GM12878 (cell line): ENCODE data around the gene PLA2G3. TPM values are rescaled to one million over a fixed set of nuclear protein-coding genes. Genes with fewer than 3 reads are reported as not detected.

Source experiments
- ATAC-seq: fragments of 200-7000 bp; cut with Tn5 transposase; 3 replicates; pipeline ENCODE4 v1.9.1; 2020; ENCODE audit warnings: mild to moderate bottlenecking, moderate library complexity
- BruUV-seq: library from RNA; stranded (reverse); fragments of 400-500 nt; replicated peaks from 2 replicates; lab custom pipeline; 2021; lab: Mats Ljungman, UMichigan
- CTCF ChIA-PET: fragments of 300-600 bp; sonication (Branson Sonifier 250); formaldehyde crosslinking; extraction: SDS; loops from one replicate; lab custom pipeline; 2021; ENCODE audit warnings: inconsistent platforms; lab: Yijun Ruan, JAX
- POLR2A ChIA-PET: fragments of 350-600 bp; formaldehyde crosslinking; extraction: SDS; loops from one replicate; lab custom pipeline; 2021; ENCODE audit warnings: inconsistent platforms; lab: Charles Lee
- RAD21 ChIA-PET: fragments of 300-600 bp; sonication (Branson Sonifier 250); formaldehyde crosslinking; loops from one replicate; lab custom pipeline; 2023; ENCODE audit warnings: antibody characterized with exemption; ENCODE audit not compliant: unreplicated experiment; lab: Charles Lee
- SMC1A ChIA-PET: fragments of 300-600 bp; sonication (Branson Sonifier 250); formaldehyde crosslinking; loops from one replicate; lab custom pipeline; 2023; ENCODE audit not compliant: unreplicated experiment, uncharacterized antibody; lab: Charles Lee
- DNase-seq: peaks from one replicate; pipeline ENCODE4 v3.0.0-alpha.2; 2011; ENCODE audit warnings: low read depth, low spot score
- FAIRE-seq: peaks from 3 replicates; lab custom pipeline; 2011; peaks lifted over from hg19 to GRCh38; lab: Jason Lieb, UNC
- H2AFZ ChIP-seq: 2 replicates; pipeline ENCODE4 v1.6.0; 2011; ENCODE audit warnings: low read depth, low read length, control low read depth; ENCODE audit not compliant: control insufficient read depth
- H3K27ac ChIP-seq: 2 replicates; pipeline ENCODE4 v1.5.1; 2011; ENCODE audit warnings: control low read depth; ENCODE audit not compliant: control insufficient read depth, insufficient read depth
- H3K27me3 ChIP-seq, 2 experiments: replicated peaks in 1 of 2; 2 replicates each; pipeline versions ENCODE4 v1.6.0 to v1.6.1; 2011; ENCODE audit warnings: low read length in 1 of 2; ENCODE audit not compliant: control insufficient read depth in 2 of 2, insufficient read depth in 2 of 2
- H3K36me3 ChIP-seq, 2 experiments: 2 replicates each; pipeline ENCODE4 v1.5.1; 2011; ENCODE audit warnings: low read length in 1 of 2; ENCODE audit not compliant: control insufficient read depth in 2 of 2, insufficient read depth in 2 of 2
- H3K4me1 ChIP-seq: 2 replicates; pipeline ENCODE4 v1.6.1; 2011; ENCODE audit warnings: mild to moderate bottlenecking, low read length, moderate library complexity, mixed read lengths; ENCODE audit not compliant: control insufficient read depth, insufficient read depth
- H3K4me2 ChIP-seq: 2 replicates; pipeline ENCODE4 v1.6.0; 2011; ENCODE audit warnings: control low read depth; ENCODE audit not compliant: control insufficient read depth, insufficient read depth
- H3K4me3 ChIP-seq: fragments of 200-600 bp; sonication (generic); 2 replicates; pipeline ENCODE4 v1.5.1; 2016
- H3K79me2 ChIP-seq: 2 replicates; pipeline ENCODE4 v1.6.0; 2011; ENCODE audit warnings: low read length; ENCODE audit not compliant: control insufficient read depth, insufficient read depth
- H3K9ac ChIP-seq: 2 replicates; pipeline ENCODE4 v1.8.0; 2011; ENCODE audit warnings: low read length, control low read depth, mixed read lengths; ENCODE audit not compliant: control insufficient read depth, insufficient read depth
- H3K9me3 ChIP-seq: replicated peaks from 3 replicates; pipeline ENCODE4 v1.5.1; 2011; ENCODE audit warnings: mild to moderate bottlenecking, low read length; ENCODE audit not compliant: control insufficient read depth, insufficient read depth
- H4K20me1 ChIP-seq: 2 replicates; pipeline ENCODE4 v1.6.0; 2011; ENCODE audit not compliant: control insufficient read depth, insufficient read depth
- EGR1 ChIP-seq, 2 experiments: IDR thresholded peaks; 1 replicate in 1 of 2; 2 replicates in 1 of 2; pipeline ENCODE4 v1.6.1; 2011 to 2012; ENCODE audit warnings: low read depth in 2 of 2, low read length in 2 of 2, borderline replicate concordance in 1 of 2, mild to moderate bottlenecking in 1 of 2, moderate library complexity in 1 of 2
- GABPA ChIP-seq: IDR thresholded peaks from 2 replicates; pipeline ENCODE4 v1.6.1; 2014; ENCODE audit warnings: antibody characterized with exemption, low read depth, mild to moderate bottlenecking, inconsistent platforms
- HDGF ChIP-seq: fragments of 450-650 bp; IDR thresholded peaks from 2 replicates; pipeline ENCODE4 v1.6.1; 2016; ENCODE audit warnings: antibody characterized with exemption
- JUNB ChIP-seq: IDR thresholded peaks from 2 replicates; pipeline ENCODE4 v1.6.1; 2016; ENCODE audit warnings: antibody characterized with exemption, mild to moderate bottlenecking
- NRF1 ChIP-seq: conservative IDR thresholded peaks from 2 replicates; pipeline ENCODE4 v1.6.1; 2011; ENCODE audit warnings: mild to moderate bottlenecking, low read depth, low read length, improper control_type of control experiment
- SMAD5 ChIP-seq: IDR thresholded peaks from 2 replicates; pipeline ENCODE4 v1.6.1; 2016; ENCODE audit warnings: antibody characterized with exemption, low read depth
- SRF ChIP-seq, 2 experiments: IDR thresholded peaks; 2 replicates each; pipeline ENCODE4 v1.6.1; 2011; ENCODE audit warnings: low read depth in 2 of 2, low read length in 2 of 2, mild to moderate bottlenecking in 1 of 2, moderate library complexity in 1 of 2
- STAT1 ChIP-seq: fragments of 450-650 bp; conservative IDR thresholded peaks from 2 replicates; pipeline ENCODE4 v1.6.1; 2014; ENCODE audit warnings: antibody characterized with exemption, mild to moderate bottlenecking
- YBX1 ChIP-seq: fragments of 450-650 bp; IDR thresholded peaks from 2 replicates; pipeline ENCODE4 v1.6.1; 2016; ENCODE audit warnings: antibody characterized with exemption
- YY1 ChIP-seq: IDR thresholded peaks from 2 replicates; pipeline ENCODE4 v1.6.1; 2011; ENCODE audit warnings: low read depth, mild to moderate bottlenecking, low read length
- ZBTB11 ChIP-seq: fragments of 450-650 bp; formaldehyde crosslinking; IDR thresholded peaks from 2 replicates; pipeline ENCODE4 v1.5.0; 2022; ENCODE audit warnings: mild to moderate bottlenecking, missing genetic modification characterization
- WGBS: methylation state at CpG from one replicate; pipeline ENCODE4 v1.1.6; 2016; ENCODE audit warnings: low lambda C conversion rate; ENCODE audit not compliant: insufficient replicate concordance, insufficient coverage; ENCODE audit errors: missing lambda C conversion rate; 5-methylcytosine and 5-hydroxymethylcytosine counted together
- in situ Hi-C: fragments of 300-500 bp; cut with MboI; formaldehyde crosslinking; loops from 9 replicates; pipeline ENCODE4 v1.14.3; 2018; ENCODE audit warnings: mixed read lengths
- intact Hi-C: fragments of 100-400 bp; cut with micrococcal nuclease; formaldehyde crosslinking; loops from one replicate; pipeline ENCODE4 v1.14.2; 2022; ENCODE audit not compliant: unreplicated experiment
- polyA plus RNA-seq, 11 experiments: library from polyadenylated mRNA; depleted of rRNA in 4 of 11; unstranded in 6 of 11; stranded (reverse) in 5 of 11; fragments of >200 nt; fragmentation: Nextera tagmentation in 4 of 11; fragmentation: Illumina TruSeq in 1 of 11; extraction: Ambion mirVana in 4 of 11; extraction: Trizol in 1 of 11; gene quantifications; 1 replicate in 1 of 11; 2 replicates in 10 of 11; pipeline versions ENCODE4 v1.2.1 to v1.2.3, GENCODE V29; 2011 to 2016; ENCODE audit warnings: inconsistent platforms in 2 of 11, missing spikeins in 2 of 11, low read depth in 1 of 11
- total RNA-seq, 4 experiments: library from RNA; depleted of rRNA in 3 of 4; stranded (reverse); fragments of >200 nt in 3 of 4; fragmentation: Illumina TruSeq in 1 of 4; extraction: Trizol in 1 of 4; gene quantifications; 2 replicates each; pipeline versions ENCODE4 v1.2.1 to v1.2.3, GENCODE V29; 2013 to 2021
- TF ChIP-seq, protein P1 (sequence below): IDR thresholded peaks from 2 replicates; pipeline ENCODE4 v1.6.1; 2012; ENCODE audit warnings: mild to moderate bottlenecking, low read depth, low read length
- TF ChIP-seq, protein P2 (sequence below): IDR thresholded peaks from 2 replicates; pipeline ENCODE4 v1.6.1; 2011; ENCODE audit warnings: borderline replicate concordance, low read depth, mild to moderate bottlenecking, moderate library complexity, mixed read lengths, low read length; ENCODE audit not compliant: insufficient read depth; ENCODE audit errors: extremely low read length
- TF ChIP-seq, protein P3 (sequence below): fragments of 450-650 bp; IDR thresholded peaks from 2 replicates; pipeline ENCODE4 v1.6.1; 2017; ENCODE audit warnings: mild to moderate bottlenecking, low read depth, inconsistent platforms; ENCODE audit not compliant: poor library complexity, severe bottlenecking

The PLA2G3 gene
- total and polyA plus RNA-seq, 10 of the 15 experiments (the other 5 are each of a cell fraction or from before 2014, with no cell fraction given): 0.04 TPM; not detected in 9

GRCh38 chr22:31085928-31086327, 54.4 kb downstream of the PLA2G3 start:
- intact Hi-C loops: loop anchor here (5.0 to 10.0 kb wide), 3 partner anchors 209 to 451 kb away; partner anchors contain the start of genes PIK3IP1 and SLC35E4
- ChIA-PET SMC1A (interaction anchor here (1.2 to 2.7 kb wide), 4 partner anchors 10 to 164 kb away, joined by 3 to 11 read pairs (median 4); no protein-coding TSS in a partner anchor), RAD21 (interaction anchor here (1.0 to 3.9 kb wide), 7 partner anchors 22 to 451 kb away, joined by 3 to 34 read pairs (median 6); partner anchors contain the start of genes MORC2, SELENOM, SLC35E4 and TUG1)
- Histone ChIP-seq H4K20me1 (no peaks in the 10 kb centered on the region), H3K27me3 (no peaks in the 10 kb centered on the region), H3K9ac (peak overlapping the region; percentile 93), H3K4me1 (peaks cover 24% of the 10 kb centered on the region), H3K9me3 (no peaks in the 10 kb centered on the region), H3K36me3 (peaks cover 0 to 6% of the 10 kb centered on the region in 2 experiments; a peak in 2 of 4 replicates), H3K4me2 (peak overlapping the region; percentile 75)
- ATAC-seq (no peak), FAIRE-seq (no peak)
- BruUV-seq: no TSS peak
- WGBS: 78% methylated on average over 3 of the region's 3 CpGs
- TF ChIP-seq ZBTB11 (CRISPR knock-in tag): no peak
- no peak for TF ChIP-seq YBX1
- TF ChIP-seq SMAD5: no peak
- TF ChIP-seq YY1: no peak
- TF ChIP-seq, protein P1, sequence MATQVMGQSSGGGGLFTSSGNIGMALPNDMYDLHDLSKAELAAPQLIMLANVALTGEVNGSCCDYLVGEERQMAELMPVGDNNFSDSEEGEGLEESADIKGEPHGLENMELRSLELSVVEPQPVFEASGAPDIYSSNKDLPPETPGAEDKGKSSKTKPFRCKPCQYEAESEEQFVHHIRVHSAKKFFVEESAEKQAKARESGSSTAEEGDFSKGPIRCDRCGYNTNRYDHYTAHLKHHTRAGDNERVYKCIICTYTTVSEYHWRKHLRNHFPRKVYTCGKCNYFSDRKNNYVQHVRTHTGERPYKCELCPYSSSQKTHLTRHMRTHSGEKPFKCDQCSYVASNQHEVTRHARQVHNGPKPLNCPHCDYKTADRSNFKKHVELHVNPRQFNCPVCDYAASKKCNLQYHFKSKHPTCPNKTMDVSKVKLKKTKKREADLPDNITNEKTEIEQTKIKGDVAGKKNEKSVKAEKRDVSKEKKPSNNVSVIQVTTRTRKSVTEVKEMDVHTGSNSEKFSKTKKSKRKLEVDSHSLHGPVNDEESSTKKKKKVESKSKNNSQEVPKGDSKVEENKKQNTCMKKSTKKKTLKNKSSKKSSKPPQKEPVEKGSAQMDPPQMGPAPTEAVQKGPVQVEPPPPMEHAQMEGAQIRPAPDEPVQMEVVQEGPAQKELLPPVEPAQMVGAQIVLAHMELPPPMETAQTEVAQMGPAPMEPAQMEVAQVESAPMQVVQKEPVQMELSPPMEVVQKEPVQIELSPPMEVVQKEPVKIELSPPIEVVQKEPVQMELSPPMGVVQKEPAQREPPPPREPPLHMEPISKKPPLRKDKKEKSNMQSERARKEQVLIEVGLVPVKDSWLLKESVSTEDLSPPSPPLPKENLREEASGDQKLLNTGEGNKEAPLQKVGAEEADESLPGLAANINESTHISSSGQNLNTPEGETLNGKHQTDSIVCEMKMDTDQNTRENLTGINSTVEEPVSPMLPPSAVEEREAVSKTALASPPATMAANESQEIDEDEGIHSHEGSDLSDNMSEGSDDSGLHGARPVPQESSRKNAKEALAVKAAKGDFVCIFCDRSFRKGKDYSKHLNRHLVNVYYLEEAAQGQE: no peak
- TF ChIP-seq JUNB: no peak
- TF ChIP-seq, protein P2, sequence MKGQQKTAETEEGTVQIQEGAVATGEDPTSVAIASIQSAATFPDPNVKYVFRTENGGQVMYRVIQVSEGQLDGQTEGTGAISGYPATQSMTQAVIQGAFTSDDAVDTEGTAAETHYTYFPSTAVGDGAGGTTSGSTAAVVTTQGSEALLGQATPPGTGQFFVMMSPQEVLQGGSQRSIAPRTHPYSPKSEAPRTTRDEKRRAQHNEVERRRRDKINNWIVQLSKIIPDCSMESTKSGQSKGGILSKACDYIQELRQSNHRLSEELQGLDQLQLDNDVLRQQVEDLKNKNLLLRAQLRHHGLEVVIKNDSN: no peak
- TF ChIP-seq SRF (IDR thresholded peaks at IDR 0.05; ENCODE audit: low read depth in 2 of 2, low read length in 2 of 2): no peak
- TF ChIP-seq HDGF: no peak
- TF ChIP-seq, protein P3, sequence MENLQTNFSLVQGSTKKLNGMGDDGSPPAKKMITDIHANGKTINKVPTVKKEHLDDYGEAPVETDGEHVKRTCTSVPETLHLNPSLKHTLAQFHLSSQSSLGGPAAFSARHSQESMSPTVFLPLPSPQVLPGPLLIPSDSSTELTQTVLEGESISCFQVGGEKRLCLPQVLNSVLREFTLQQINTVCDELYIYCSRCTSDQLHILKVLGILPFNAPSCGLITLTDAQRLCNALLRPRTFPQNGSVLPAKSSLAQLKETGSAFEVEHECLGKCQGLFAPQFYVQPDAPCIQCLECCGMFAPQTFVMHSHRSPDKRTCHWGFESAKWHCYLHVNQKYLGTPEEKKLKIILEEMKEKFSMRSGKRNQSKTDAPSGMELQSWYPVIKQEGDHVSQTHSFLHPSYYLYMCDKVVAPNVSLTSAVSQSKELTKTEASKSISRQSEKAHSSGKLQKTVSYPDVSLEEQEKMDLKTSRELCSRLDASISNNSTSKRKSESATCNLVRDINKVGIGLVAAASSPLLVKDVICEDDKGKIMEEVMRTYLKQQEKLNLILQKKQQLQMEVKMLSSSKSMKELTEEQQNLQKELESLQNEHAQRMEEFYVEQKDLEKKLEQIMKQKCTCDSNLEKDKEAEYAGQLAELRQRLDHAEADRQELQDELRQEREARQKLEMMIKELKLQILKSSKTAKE: no peak
- no peak for TF ChIP-seq STAT1
- no peak for TF ChIP-seq EGR1 (IDR thresholded peaks at IDR 0.05; ENCODE audit: borderline replicate concordance in 1 of 2, low read depth in 2 of 2, low read length in 2 of 2)
- TF ChIP-seq NRF1: no peak
- no peak for TF ChIP-seq GABPA
- TF ChIP-seq, all 136 proteins: peak for 0
- POLR2A ChIA-PET: no interaction called here
- Histone ChIP-seq H3K79me2 (peaks cover 11% of the 10 kb centered on the region), H3K27ac (peak overlapping the region; percentile 98), H2AFZ (no peak overlapping the region; the same call in 1 of the 2 replicates), H3K4me3 (peak overlapping the region; percentile 90; the same call in 1 of the 2 replicates)
- in situ Hi-C loops: no loop called here
- CTCF ChIA-PET: interaction anchor here (0.6 to 7.9 kb wide), 17 partner anchors 16 to 451 kb away, joined by 3 to 59 read pairs (median 5); partner anchors contain the start of genes LIMK2, MORC2 and TUG1
- no peak for DNase-seq
